Activated T-helper 2 cell treated with anti-CD3 and anti-CD28 coated beads, Interferon-gamma antibody, Interleukin-2, Interleukin-4, amounts not matched to agents 10 μg/mL and 5 μg/mL and 100 μg/mL, durations not matched to agents 14 hours and 24 hours and 36 hours (primary cell): ENCODE data around the gene CENPX. TPM values are rescaled to one million over a fixed set of nuclear protein-coding genes. Genes with fewer than 3 reads are reported as not detected.

Source experiments
- DNase-seq: peaks from one replicate; pipeline ENCODE4 v3.0.0; 2021; ENCODE audit warnings: low spot score
- H3K27ac Mint-ChIP-seq: one replicate; pipeline ENCODE4 v1.8.0; 2021; ENCODE audit warnings: mixed read lengths
- H3K27me3 Mint-ChIP-seq: one replicate; pipeline ENCODE4 v1.8.0; 2021; ENCODE audit warnings: low read depth, mixed read lengths
- H3K36me3 Mint-ChIP-seq: one replicate; pipeline ENCODE4 v1.8.0; 2021; ENCODE audit warnings: low read depth, mixed read lengths
- H3K4me1 Mint-ChIP-seq: one replicate; pipeline ENCODE4 v1.8.0; 2021; ENCODE audit warnings: low read depth, mixed read lengths
- H3K4me3 Mint-ChIP-seq: one replicate; pipeline ENCODE4 v1.8.0; 2021; ENCODE audit warnings: low read depth, mild to moderate bottlenecking, moderate library complexity, mixed read lengths
- H3K9me3 Mint-ChIP-seq: one replicate; pipeline ENCODE4 v1.8.0; 2021; ENCODE audit warnings: mixed read lengths
- intact Hi-C: fragments of 100-400 bp; cut with micrococcal nuclease; formaldehyde crosslinking; loops from one replicate; pipeline ENCODE4 v1.15.1; 2023
- total RNA-seq: library from RNA; stranded (reverse); gene quantifications from 2 replicates; pipeline ENCODE4 v1.2.3, GENCODE V29; 2022

CENPX gene
- total RNA-seq, 1 donor from 2014 or later, result 88.3 TPM

DNA sequence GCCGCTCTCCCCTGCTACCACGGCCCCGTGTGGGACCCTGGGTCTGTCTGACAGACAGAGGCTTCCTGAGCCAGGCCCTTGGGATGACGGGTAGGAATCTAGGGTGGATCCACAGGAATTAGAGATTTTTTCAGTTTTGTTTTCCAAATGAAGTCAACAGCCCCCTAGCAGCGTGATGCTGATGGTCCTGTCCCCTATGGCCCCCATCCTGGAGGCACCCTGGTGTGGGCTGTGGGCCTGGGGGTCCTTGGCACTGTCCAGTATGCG is 15.5 kb downstream of the CENPX start:
- no peak overlapping the region for H3K4me3 Mint-ChIP-seq
- no peaks in the 10 kb centered on the region for H3K36me3 Mint-ChIP-seq
- H3K27ac Mint-ChIP-seq, result no peak overlapping the region
- H3K27me3 Mint-ChIP-seq, result no peaks in the 10 kb centered on the region
- H3K4me1 Mint-ChIP-seq, result no peaks in the 10 kb centered on the region
- intact Hi-C loops, result no loop called here
- DNase-seq, result no peak
- H3K9me3 Mint-ChIP-seq, result no peaks in the 10 kb centered on the region

DNA sequence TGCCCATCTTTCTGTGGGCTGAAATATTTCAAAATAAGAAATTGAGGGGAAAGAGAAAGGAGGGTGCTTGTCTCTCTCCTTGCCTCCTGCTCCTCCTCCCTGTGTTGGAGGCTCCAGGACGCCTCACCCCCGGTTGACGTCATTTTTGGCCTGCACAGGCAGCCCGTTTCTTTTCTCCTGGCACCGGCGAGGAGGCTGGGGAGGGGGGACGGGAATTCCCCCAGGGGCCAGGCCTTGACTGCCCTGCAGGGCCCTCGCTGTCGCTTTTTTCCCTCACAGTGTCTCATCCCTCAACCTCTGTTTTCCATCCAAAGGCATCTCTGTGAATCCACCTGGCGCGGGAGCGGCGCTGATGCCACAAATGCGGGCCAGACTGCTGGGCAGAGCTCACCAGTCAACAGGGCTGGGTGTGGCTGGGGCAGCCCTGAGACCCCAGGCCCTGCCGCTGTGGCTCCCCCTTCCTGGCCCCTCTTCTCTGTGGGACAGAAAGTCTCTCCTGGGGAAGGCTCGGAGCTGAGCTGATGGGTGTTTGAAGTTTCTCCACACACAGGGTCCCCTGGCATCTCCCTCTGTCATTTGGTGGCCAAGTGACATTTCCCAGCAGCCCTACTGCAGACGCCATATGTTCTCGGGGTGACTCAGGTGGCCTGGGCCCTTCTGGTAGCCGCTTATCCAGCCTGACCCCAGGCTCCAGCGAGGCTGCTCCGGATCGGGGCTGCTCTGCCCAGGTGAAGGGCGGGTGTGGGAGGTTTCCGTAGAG is 16.0 kb downstream of the CENPX start:
- no peak for DNase-seq
- Mint-ChIP-seq H3K4me3 (no peak overlapping the region), H3K36me3 (no peaks in the 10 kb centered on the region), H3K27me3 (no peaks in the 10 kb centered on the region), H3K4me1 (no peaks in the 10 kb centered on the region), H3K9me3 (no peaks in the 10 kb centered on the region), H3K27ac (no peak overlapping the region)
- intact Hi-C loops, result no loop called here

DNA sequence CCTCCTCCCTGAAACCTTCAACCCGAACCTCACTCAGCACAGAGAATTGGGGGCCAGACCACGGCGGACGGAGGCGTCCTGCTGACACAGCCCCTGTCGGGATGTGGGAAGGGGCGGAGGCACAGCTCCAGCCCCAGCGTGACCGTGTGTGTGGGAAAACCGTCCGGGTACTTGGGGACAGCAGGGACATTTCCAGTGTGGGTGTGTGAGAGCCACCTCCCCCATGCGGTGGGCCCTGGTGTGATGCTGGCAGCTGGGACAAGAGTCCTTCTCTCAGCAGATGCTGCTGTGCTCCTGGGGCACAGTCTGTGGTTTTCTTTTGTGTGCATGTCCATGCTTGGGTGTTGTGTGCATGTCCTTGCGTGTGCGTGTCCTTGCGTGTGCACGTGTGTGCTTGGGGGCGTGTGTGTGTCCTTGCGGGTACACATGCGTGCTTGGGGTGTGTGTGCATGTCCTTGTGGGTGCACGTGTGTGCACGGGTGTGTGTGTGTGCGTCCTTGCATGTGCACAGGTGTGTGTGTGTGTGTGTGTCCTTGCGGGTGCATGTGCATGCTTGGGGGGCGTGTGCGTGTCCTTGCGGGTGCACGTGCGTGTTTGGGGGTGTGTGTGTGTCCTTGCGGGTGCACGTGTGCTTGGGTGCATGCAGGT is 16.9 kb downstream of the CENPX start:
- no peak for DNase-seq
- no peak overlapping the region for H3K4me3 Mint-ChIP-seq
- no peaks in the 10 kb centered on the region for H3K4me1 Mint-ChIP-seq
- no peaks in the 10 kb centered on the region for H3K9me3 Mint-ChIP-seq
- H3K36me3 Mint-ChIP-seq, result no peaks in the 10 kb centered on the region
- no peaks in the 10 kb centered on the region for H3K27me3 Mint-ChIP-seq
- intact Hi-C loops, result no loop called here
- H3K27ac Mint-ChIP-seq, result no peak overlapping the region

DNA sequence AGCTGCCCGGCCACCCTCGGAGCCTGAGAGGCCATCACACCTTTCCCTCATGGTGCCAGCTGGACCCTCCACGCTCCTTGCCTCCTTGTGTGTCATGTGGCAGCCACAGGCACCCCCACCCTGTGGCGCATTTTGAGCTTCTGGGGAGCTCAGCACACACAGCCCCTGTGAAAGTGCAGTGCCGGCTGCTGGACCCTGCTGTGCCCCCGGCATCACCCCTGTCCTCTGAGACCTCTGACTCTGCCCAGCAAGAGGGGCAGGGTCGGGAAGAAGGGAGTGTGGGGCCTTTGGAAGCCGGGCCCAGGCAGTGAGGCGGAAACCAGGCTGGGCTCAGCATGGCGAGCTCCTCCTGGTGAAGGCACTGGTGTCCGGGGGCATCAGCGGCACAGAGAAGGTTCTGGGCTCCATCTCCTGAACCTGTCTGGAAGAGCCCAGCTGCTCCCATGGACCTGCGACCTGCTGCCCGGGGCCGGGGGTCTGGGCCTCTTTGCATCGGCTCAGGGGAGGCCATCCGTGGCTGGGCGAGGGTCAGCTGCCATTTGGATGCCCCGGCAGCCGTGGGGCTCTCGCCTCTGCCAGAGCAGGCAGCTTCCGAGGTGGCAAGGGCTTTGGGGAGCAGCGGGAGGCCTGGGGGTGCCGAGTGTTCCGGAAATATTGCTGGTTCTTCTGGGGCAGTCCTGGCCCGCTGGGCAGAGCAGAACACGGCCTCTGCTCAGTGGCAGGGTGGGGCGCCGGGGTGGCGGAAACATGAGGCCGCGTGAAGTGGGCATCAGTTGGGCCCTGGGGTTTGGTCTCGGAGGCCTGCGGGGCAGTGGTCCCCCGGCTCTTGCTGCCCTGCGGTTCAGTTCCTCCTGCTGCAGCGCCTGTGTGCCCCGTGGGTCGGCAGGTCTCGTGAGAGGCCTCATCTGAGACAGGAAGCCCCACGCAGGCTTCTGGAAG is 17.9 kb downstream of the CENPX start:
- Mint-ChIP-seq H3K9me3 (no peaks in the 10 kb centered on the region), H3K27ac (no peak overlapping the region), H3K36me3 (no peaks in the 10 kb centered on the region), H3K27me3 (no peaks in the 10 kb centered on the region), H3K4me3 (no peak overlapping the region), H3K4me1 (no peaks in the 10 kb centered on the region)
- DNase-seq, result no peak
- intact Hi-C loops, result no loop called here

DNA sequence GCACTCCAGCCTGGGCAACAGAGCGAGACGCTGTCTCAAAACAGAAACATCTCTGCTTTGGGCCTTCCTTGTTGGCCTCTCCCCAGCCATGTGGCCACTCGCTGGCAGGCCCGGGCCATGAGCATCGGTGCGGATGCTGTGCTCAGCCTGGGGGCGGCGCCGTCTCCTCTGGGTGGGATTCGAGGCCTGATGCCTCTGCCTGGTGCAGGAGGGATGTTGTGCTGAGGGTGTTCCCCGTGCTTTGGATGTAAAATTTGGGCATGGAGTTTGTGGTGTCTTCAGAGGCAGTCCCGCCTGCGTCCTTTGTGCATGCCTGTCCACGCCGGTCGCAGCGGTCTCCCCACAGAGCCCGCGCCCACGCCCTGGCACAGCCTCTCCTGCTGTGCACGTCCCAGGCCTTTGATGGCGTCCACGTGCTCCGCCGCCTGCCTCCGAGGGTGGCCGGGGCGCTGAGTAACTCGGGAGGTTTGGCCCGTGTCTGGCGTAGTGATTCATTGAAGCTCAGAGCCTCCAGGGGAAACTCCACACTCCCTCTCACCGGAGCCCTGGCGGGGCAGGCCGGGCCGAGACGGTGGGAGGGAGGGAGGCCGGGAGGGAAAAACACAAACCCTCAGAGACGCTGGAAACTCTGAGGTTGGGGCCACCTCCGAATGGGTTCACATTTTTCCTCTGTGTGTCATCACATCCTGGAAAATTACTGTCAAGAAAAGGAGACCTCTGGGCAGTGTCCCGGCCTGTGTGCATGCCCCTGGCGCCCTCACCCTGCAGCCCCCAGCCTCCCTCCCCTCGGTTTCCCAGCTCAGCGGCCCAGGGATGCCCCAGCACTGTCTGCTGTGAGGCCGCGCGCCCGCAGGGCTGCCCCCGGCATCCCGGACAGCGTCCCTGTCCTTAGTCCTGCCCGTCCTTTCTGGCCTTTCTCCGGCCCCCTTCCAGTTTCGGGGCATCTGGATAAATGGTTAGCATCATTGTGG is 19.0 kb downstream of the CENPX start:
- no peak overlapping the region for H3K27ac Mint-ChIP-seq
- DNase-seq, result no peak

DNA sequence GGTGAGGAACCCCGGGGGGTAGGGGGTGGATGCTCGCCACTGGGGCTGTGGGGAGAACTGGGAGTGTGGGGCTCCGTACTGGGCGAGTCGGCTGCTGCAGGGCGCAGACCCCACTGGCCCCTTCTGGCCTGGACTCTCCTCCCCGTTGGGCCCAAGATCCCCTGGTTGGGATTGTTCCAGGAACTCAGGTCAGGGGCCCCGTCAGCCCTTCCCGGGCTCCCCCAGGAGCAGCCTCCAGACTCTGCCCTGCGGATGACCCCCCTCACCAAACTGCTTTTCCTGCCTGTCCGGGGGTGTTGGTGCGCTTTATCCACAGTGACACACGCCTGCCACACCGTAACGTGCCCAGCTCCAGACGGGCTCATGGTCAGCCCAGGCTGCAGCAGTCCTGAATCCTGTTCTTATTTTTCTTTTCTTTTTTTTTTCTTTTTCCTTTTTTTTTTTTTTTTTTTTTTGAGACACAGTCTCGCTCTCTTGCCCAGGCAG is 21.1 kb downstream of the CENPX start:
- Mint-ChIP-seq H3K9me3 (no peaks in the 10 kb centered on the region), H3K36me3 (no peaks in the 10 kb centered on the region), H3K27me3 (no peaks in the 10 kb centered on the region), H3K27ac (no peak overlapping the region), H3K4me3 (no peak overlapping the region), H3K4me1 (no peaks in the 10 kb centered on the region)
- intact Hi-C loops, result no loop called here
- DNase-seq, result no peak

More for the DNA sequence above, 19.0 kb downstream of the CENPX start:
- no peak overlapping the region for H3K4me3 Mint-ChIP-seq
- H3K4me1 Mint-ChIP-seq, result no peaks in the 10 kb centered on the region
- H3K27me3 Mint-ChIP-seq, result no peaks in the 10 kb centered on the region
- H3K36me3 Mint-ChIP-seq, result no peaks in the 10 kb centered on the region
- no peaks in the 10 kb centered on the region for H3K9me3 Mint-ChIP-seq
- intact Hi-C loops, result no loop called here

DNA sequence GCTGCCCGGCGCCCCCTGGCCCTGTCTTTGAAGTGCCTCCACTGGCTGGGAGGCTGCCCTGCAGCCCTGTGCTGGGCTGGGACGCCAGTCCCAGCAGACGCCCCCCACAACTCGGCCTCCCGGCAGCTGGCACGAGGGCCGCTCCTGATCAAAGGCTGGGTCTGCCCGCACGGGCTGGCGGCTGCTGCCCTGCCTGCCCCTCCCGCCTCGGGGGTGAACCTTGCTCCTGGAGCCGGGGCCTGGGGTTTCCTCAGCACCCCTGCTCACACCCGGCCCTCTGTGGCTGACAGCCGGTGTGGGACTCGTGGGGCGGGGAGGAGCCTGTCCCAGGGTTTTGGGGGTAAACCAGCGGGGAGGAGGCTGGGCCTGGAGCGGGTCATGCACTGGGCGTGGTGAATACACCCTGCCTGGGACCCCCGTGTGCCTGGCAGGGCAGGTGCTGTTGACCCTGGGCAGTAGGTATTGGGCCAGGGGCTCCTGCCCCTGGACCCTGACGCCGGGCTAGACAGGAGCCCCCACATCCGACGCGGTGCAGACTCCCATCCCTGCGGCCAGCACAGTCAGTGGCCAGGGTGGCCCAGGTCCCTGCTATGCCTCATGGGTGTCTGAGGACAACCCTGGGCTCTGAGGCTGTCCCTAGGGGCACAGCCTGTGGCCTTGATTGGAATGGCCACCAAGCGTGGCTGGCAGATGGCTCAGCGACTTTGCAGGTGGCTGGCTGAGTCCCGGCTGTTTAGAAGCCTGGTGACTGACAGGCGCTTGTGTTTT is 21.7 kb downstream of the CENPX start:
- intact Hi-C loops, result no loop called here
- DNase-seq, result no peak
- Mint-ChIP-seq H3K27ac (no peak overlapping the region), H3K27me3 (no peaks in the 10 kb centered on the region), H3K36me3 (no peaks in the 10 kb centered on the region), H3K4me1 (no peaks in the 10 kb centered on the region), H3K9me3 (no peaks in the 10 kb centered on the region), H3K4me3 (no peak overlapping the region)

DNA sequence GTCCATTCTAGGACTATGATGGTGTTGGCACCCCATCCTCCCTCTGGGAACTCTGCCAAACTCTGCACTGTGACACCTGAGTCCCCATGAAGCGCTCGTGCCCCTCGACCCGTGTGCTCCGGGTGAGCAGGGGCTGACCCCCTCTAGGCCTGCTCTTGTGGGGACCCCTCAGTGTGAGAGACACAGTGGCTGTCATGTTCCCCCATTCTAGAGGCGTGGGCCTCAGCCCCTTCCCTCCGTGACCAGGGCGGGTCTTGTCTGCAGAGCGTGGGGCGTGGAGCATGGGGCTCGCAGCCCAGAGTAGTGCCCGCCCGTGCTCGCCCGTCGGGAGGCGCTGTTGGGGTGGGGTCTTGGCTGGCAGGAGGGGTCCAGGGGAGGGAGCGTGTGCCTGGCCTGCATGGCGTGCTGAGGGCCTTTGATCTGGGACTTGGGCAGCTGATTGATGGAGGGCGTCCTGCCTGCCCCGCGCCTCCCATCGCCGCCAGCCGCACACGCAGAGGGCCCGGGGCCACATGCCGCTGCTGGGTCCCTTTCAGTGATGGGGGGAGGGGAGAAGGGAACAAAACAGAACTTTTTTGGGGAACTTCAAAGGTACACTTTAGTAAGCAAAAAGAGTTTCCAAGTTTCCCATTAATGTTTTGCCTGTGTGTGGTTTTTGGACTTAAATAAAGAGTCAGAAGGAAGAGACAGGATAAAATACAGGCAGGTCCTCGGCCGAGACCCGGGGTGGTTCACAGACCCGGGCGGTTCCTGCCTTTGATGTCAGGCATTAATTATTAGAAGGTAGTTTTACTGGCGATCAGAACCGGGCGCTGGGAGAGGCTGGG is 22.5 kb downstream of the CENPX start:
- H3K27ac Mint-ChIP-seq, result no peak overlapping the region
- no peaks in the 10 kb centered on the region for H3K36me3 Mint-ChIP-seq
- H3K27me3 Mint-ChIP-seq, result no peaks in the 10 kb centered on the region

DNA sequence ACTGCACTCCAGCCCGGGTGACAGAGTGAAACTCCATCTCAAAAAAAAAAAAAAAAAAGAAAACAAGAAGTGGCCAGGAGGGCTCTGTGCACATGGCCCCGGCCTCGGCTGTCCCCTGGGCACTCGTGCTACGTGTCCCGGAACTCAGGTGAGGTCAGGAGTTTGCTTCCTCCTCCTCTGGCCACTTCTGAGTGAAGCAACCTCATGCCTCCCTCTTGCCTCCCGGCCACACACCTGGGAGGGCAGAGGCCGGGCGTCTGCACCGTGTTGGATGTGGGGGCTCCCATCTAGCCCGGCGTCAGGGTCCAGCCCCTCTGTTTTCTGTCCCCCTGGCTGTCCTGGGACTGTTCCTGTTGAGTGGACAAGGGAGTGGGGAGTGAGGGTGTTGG is 23.1 kb downstream of the CENPX start:
- Mint-ChIP-seq H3K36me3 (no peaks in the 10 kb centered on the region), H3K27me3 (no peaks in the 10 kb centered on the region), H3K27ac (no peak overlapping the region), H3K4me3 (no peak overlapping the region), H3K4me1 (no peaks in the 10 kb centered on the region), H3K9me3 (no peaks in the 10 kb centered on the region)
- intact Hi-C loops, result no loop called here
- no peak for DNase-seq

More for the DNA sequence above, 22.5 kb downstream of the CENPX start:
- no peaks in the 10 kb centered on the region for H3K4me1 Mint-ChIP-seq
- no peak overlapping the region for H3K4me3 Mint-ChIP-seq
- intact Hi-C loops, result no loop called here
- no peak for DNase-seq
- H3K9me3 Mint-ChIP-seq, result no peaks in the 10 kb centered on the region

DNA sequence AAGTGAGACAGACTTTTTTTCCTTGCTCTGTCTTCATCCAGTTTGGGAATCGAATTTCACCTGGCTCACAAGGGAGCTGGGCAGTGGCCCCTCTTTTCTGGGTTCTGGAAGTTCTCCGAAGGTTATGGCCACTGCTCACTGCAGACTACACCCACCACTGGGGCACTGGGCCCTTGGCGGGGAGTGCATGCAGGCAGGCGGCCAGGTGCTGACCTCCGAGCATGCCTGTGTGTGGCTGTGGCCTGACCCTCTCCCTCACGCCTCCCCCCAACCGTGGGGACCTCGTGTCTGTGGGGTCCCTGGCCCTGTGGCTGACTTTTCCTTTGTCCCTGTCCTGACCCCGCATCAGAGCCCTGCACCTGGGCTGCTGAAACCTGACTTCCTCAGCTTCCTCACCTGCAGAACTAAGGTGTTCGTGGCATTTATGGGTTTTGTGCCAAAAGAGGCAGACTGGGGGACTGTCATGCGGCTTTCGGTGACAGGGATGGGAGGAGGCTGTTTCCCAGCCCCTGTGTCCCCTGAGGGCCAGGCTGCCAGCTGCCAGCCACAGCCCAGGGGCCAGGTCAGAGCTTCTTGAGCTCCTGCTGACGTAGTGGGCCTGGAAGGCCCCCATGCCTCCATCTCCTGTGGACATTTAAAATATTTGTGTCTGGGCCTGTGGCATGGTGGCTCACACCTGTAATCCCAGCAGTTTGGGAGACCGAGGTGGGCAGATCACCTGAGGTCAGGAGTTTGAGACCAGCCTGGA is 23.8 kb downstream of the CENPX start:
- no peaks in the 10 kb centered on the region for H3K36me3 Mint-ChIP-seq
- DNase-seq, result no peak
- no peak overlapping the region for H3K27ac Mint-ChIP-seq
- H3K9me3 Mint-ChIP-seq, result no peaks in the 10 kb centered on the region
- intact Hi-C loops, result no loop called here
- no peaks in the 10 kb centered on the region for H3K27me3 Mint-ChIP-seq
- no peak overlapping the region for H3K4me3 Mint-ChIP-seq
- H3K4me1 Mint-ChIP-seq, result no peaks in the 10 kb centered on the region

DNA sequence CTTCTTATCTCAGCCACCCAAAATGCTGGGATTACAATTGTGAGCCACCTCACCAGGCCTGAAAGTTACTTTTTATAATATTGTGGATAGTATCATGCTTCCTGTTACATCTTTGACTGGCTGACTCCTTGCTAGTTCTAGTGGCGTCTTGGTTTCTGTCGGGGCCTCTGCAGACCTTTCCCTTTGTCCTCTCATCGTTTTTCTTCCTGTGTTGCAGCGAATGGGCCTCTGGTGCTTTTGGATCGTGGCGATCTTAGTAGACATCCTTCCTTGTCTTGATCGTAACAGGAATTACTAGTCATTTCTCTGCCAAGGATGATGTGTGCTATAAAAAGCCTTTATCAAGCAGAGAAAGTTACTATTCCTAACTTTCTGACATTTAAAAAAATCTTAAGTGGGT is 24.5 kb downstream of the CENPX start:
- no peak overlapping the region for H3K27ac Mint-ChIP-seq

More for the DNA sequence above, 24.5 kb downstream of the CENPX start:
- H3K4me3 Mint-ChIP-seq, result no peak overlapping the region
- no peaks in the 10 kb centered on the region for H3K9me3 Mint-ChIP-seq
- no peak for DNase-seq
- intact Hi-C loops, result no loop called here
- H3K36me3 Mint-ChIP-seq, result no peaks in the 10 kb centered on the region
- no peaks in the 10 kb centered on the region for H3K27me3 Mint-ChIP-seq
- no peaks in the 10 kb centered on the region for H3K4me1 Mint-ChIP-seq
